Measurements from ENCODE around the gene VSNL1. TPM values are rescaled to one million over a fixed set of nuclear protein-coding genes. Genes with fewer than 3 reads are reported as not detected.
A peak's percentile ranks its signal among the peaks of the same experiment; 100 is the strongest.

VSNL1 gene
- total and polyA plus RNA-seq, 4 experiments from 2014 or later, result not detected

DNA sequence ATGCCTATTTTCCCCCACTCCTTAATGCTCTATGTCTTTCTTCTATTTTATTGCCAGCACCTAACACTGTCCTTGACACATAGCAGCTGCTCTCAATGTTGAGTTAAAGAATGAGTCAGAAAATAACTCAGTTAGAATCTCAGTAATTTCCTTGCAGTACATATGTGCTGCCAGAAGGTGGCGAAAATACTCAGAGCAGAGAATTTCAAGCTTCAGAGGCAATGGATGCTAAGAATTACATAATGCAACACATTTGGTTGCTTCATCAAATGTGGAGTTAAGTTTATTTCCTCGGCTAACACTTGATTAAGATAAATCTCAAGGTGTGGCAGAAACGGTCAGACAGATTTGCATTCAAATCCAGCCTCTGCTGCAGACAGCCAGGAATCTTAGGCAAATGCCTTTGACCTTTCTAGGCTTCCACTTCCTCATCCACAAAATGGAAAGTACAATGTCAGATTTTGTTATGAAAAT, 105.6 kb downstream of the VSNL1 start:
- Histone ChIP-seq H3K27ac (ENCODE audit: low read depth, low read length) (no peak overlapping the region), H3K36me3 (ENCODE audit: insufficient read depth, low read length) (no peaks in the 10 kb centered on the region), H3K4me1 (ENCODE audit: insufficient read depth, low read length) (no peaks in the 10 kb centered on the region), H3K27me3 (ENCODE audit: insufficient read depth, low read length) (no peaks in the 10 kb centered on the region), H3K9me3 (ENCODE audit: control insufficient read depth in 1 of 2, low read length in 2 of 2) (no peaks in the 10 kb centered on the region), H3K4me3 (ENCODE audit: low read length in 2 of 2) (no peak overlapping the region)
- peak in 4 of 5 donors; percentile 27 to 44 (median 32) for DNase-seq
- ChIA-PET CTCF (ENCODE audit: partially characterized antibody) (interaction anchor here (0.9 to 6.2 kb wide), 11 partner anchors 9 to 727 kb away, joined by 3 to 142 read pairs (median 8); no protein-coding TSS in a partner anchor), POLR2A (ENCODE audit: partially characterized antibody) (interaction anchor here (1.3 kb wide), 1 partner anchor 25 kb away, joined by 5 read pairs; no protein-coding TSS in a partner anchor)
- no peaks in the 10 kb centered on the region for H3K9me3 Mint-ChIP-seq
- no peaks in the 10 kb centered on the region for H3K27me3 Mint-ChIP-seq
- intact Hi-C loops (cut with micrococcal nuclease), result loop anchor here (1.0 kb wide), 1 partner anchor 25 kb away; no protein-coding TSS in a partner anchor
- no peak overlapping the region for H3K4me3 Mint-ChIP-seq
- H3K4me1 Mint-ChIP-seq, result no peaks in the 10 kb centered on the region
- H3K36me3 Mint-ChIP-seq, result no peaks in the 10 kb centered on the region
- H3K27ac Mint-ChIP-seq, result no peak overlapping the region

DNA sequence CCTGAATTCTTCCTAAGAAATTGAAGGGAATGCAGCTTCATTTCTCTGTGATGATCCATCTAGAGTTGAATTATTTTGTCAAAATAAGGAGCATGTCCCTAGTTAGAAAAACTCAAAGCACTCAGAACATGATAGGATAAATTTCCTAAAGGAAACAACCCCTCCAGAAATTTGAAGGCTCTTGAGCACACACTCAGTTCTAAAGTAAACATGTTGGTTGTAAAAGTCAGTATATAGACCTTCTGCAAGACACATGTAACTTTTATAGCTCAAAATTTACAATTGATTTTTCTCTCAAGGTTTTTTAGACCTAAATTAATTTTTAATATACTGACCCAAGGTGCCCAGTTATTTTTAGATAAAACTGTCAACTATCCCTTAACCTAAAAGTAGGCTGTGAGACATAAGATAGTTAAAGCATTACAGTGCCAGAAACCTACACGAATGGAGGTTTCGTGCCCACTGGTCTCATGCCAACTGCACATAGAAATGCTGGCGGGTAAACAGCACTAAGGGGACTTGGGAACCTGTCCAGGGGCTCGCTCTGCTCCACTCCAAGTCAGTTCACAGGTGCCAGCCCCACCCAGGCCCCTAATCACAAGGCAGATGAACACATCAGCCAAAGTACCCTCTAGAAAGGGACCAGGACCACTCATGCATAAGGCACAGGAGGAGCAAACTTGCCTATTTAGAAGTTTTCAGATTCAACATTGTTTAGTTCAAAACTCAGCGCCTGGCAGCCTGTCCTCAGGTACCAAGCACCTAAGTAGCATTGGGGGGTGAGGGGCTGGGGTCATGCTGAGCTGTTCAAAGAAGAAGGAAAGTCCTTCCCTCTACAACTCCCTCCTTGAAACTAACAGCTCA, 106.6 kb downstream of the VSNL1 start:
- Histone ChIP-seq H3K27ac (ENCODE audit: low read depth, low read length) (no peak overlapping the region), H3K9me3 (ENCODE audit: control insufficient read depth in 1 of 2, low read length in 2 of 2) (no peaks in the 10 kb centered on the region), H3K27me3 (ENCODE audit: insufficient read depth, low read length) (no peaks in the 10 kb centered on the region), H3K36me3 (ENCODE audit: insufficient read depth, low read length) (no peaks in the 10 kb centered on the region), H3K4me1 (ENCODE audit: insufficient read depth, low read length) (no peaks in the 10 kb centered on the region), H3K4me3 (ENCODE audit: low read length in 2 of 2) (no peak overlapping the region)
- CTCF ChIA-PET (ENCODE audit: partially characterized antibody), result interaction anchor here (1.0 to 6.2 kb wide), 9 partner anchors 8 to 726 kb away, joined by 3 to 142 read pairs (median 10); no protein-coding TSS in a partner anchor
- no peaks in the 10 kb centered on the region for H3K27me3 Mint-ChIP-seq
- no peak overlapping the region for H3K27ac Mint-ChIP-seq
- no peaks in the 10 kb centered on the region for H3K9me3 Mint-ChIP-seq
- intact Hi-C loops (cut with micrococcal nuclease), result loop anchor here (1.0 kb wide), 1 partner anchor 24 kb away; no protein-coding TSS in a partner anchor
- no peak overlapping the region for H3K4me3 Mint-ChIP-seq
- no peaks in the 10 kb centered on the region for H3K4me1 Mint-ChIP-seq
- POLR2A ChIA-PET (ENCODE audit: partially characterized antibody), result no interaction called here
- no peaks in the 10 kb centered on the region for H3K36me3 Mint-ChIP-seq
- DNase-seq, result no peak

DNA sequence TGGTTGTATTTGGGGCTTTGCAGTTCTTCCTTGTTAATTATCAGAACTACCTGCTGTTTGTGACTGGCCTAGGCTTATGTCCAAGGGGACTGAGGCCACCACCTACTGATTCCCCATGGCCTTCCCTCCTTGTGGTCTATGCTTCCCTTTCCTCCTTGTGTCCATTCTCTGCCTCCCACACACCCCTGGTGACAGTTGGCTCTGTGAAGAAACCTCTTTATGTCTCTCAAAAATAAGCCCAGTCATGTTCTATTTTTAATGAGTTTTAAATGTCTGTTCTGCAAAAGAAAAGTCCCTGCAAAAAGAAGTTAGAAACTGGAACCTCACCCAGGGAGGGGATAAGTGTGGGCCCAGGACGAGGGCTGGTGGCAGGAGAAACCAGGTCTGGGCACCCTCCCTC, 108.1 kb downstream of the VSNL1 start:
- POLR2A ChIA-PET (ENCODE audit: partially characterized antibody), result no interaction called here
- Mint-ChIP-seq H3K27ac (peak overlapping the region in 1 of 7 donors; percentile 59), H3K4me3 (no peak overlapping the region), H3K9me3 (no peaks in the 10 kb centered on the region), H3K27me3 (no peaks in the 10 kb centered on the region), H3K4me1 (no peaks in the 10 kb centered on the region), H3K36me3 (no peaks in the 10 kb centered on the region)
- Histone ChIP-seq H3K27ac (ENCODE audit: low read depth, low read length) (no peak overlapping the region), H3K27me3 (ENCODE audit: insufficient read depth, low read length) (no peaks in the 10 kb centered on the region), H3K36me3 (ENCODE audit: insufficient read depth, low read length) (no peaks in the 10 kb centered on the region), H3K4me1 (ENCODE audit: insufficient read depth, low read length) (no peaks in the 10 kb centered on the region), H3K9me3 (ENCODE audit: control insufficient read depth in 1 of 2, low read length in 2 of 2) (no peaks in the 10 kb centered on the region), H3K4me3 (ENCODE audit: low read length in 2 of 2) (no peak overlapping the region)
- no peak for DNase-seq
- intact Hi-C loops (cut with micrococcal nuclease), result no loop called here
- CTCF ChIA-PET (ENCODE audit: partially characterized antibody), result interaction anchor here (5.0 to 6.2 kb wide), 2 partner anchors 12 to 24 kb away, joined by 33 to 142 read pairs; no protein-coding TSS in a partner anchor

DNA sequence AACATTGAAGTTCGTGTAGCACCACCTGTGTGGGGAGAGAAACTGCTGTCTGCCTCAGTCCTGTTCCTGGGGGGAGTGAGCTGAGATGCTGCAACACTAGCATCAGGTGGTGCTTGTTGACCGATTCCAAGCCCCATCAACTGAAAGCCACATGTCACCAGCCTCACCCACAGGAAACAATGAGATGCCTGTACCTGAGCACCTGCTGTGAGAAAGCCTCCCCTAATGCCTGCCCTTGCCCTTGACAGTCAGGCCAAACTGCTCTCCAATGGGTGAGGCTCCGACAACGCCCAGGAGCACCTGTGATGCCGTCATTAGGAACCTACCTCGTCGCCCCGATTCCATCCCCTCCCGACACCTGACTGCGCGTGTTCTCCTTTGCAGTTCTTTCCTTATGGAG, 108.5 kb downstream of the VSNL1 start:
- H3K9me3 ChIP-seq (ENCODE audit: control insufficient read depth in 1 of 2, low read length in 2 of 2), result no peaks in the 10 kb centered on the region
- DNase-seq, result no peak
- H3K4me3 ChIP-seq (ENCODE audit: low read length in 2 of 2), result no peak overlapping the region
- H3K36me3 ChIP-seq (ENCODE audit: insufficient read depth, low read length), result no peaks in the 10 kb centered on the region
- POLR2A ChIA-PET (ENCODE audit: partially characterized antibody), result no interaction called here
- H3K27me3 ChIP-seq (ENCODE audit: insufficient read depth, low read length), result no peaks in the 10 kb centered on the region
- Mint-ChIP-seq H3K9me3 (no peaks in the 10 kb centered on the region), H3K4me3 (no peak overlapping the region), H3K36me3 (no peaks in the 10 kb centered on the region), H3K27ac (no peak overlapping the region), H3K27me3 (no peaks in the 10 kb centered on the region), H3K4me1 (no peaks in the 10 kb centered on the region)
- CTCF ChIA-PET (ENCODE audit: partially characterized antibody), result interaction anchor here (5.5 kb wide), 1 partner anchor 21 kb away, joined by 32 read pairs; no protein-coding TSS in a partner anchor
- H3K27ac ChIP-seq (ENCODE audit: low read depth, low read length), result no peak overlapping the region
- H3K4me1 ChIP-seq (ENCODE audit: insufficient read depth, low read length), result no peaks in the 10 kb centered on the region
- intact Hi-C loops (cut with micrococcal nuclease), result no loop called here

DNA sequence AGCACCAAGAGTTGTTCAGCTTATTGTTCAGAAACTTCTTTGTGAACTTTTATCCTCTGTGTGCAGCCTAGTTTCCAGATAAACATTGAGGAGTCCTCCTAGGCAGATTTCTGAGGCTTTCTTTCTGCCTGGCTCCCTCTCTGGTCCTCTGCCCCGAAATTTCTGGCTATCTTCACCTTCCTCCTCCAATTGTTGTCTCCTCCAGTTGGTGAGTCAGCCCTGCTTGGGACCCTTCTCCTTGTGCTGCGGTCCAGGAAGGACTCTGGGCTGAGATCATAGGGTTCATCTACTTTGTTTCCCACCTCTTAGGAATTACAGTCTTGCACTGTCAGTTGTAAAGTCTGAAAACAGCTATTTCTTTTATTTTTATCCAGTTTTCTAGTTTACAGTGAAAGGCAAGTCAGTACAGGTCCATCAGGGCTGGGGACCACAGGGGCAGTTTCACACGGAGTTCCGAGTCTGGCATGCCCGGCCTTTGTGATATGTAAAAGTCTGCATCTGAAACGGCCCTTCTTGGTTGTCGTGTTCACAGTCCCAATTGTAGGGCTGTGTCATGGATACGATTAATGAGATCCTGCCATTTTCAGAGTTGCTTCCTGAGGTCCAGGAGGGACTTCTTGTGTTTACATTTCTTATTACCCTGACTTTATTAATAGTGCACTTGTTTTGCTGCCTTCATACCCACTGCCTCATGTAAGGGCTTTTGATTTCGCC, 112.3 kb downstream of the VSNL1 start:
- no peak for DNase-seq
- Histone ChIP-seq H3K27ac (ENCODE audit: low read depth, low read length) (no peak overlapping the region), H3K4me3 (ENCODE audit: low read length in 2 of 2) (no peak overlapping the region), H3K27me3 (ENCODE audit: insufficient read depth, low read length) (no peaks in the 10 kb centered on the region), H3K4me1 (ENCODE audit: insufficient read depth, low read length) (no peaks in the 10 kb centered on the region), H3K36me3 (ENCODE audit: insufficient read depth, low read length) (no peaks in the 10 kb centered on the region), H3K9me3 (ENCODE audit: control insufficient read depth in 1 of 2, low read length in 2 of 2) (no peaks in the 10 kb centered on the region)
- H3K4me3 Mint-ChIP-seq, result no peak overlapping the region
- POLR2A ChIA-PET (ENCODE audit: partially characterized antibody), result no interaction called here
- intact Hi-C loops (cut with micrococcal nuclease), result no loop called here
- H3K27ac Mint-ChIP-seq, result no peak overlapping the region
- no peaks in the 10 kb centered on the region for H3K4me1 Mint-ChIP-seq
- CTCF ChIA-PET (ENCODE audit: partially characterized antibody), result interaction anchor here (5.5 kb wide), 1 partner anchor 17 kb away, joined by 32 read pairs; no protein-coding TSS in a partner anchor
- H3K9me3 Mint-ChIP-seq, result no peaks in the 10 kb centered on the region
- H3K27me3 Mint-ChIP-seq, result no peaks in the 10 kb centered on the region
- H3K36me3 Mint-ChIP-seq, result no peaks in the 10 kb centered on the region

DNA sequence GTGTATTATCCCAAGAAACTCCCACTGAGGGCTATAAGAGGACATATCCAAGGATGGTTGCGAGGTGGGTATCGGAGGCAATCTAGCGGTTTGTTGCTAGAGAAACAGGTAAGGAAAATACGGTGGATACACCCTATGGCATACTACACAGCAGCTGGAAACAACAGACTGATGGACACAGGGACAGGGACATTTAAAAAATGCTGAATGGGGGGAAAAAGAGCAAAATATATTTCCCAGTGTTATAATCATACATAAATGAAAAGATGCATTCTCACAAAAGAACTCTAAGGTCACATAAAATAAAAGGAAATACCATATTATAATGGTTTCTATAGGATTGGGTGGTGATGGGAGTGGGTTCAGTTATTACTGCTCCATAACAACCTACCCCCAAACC, 117.3 kb downstream of the VSNL1 start:
- Histone ChIP-seq H3K9me3 (ENCODE audit: control insufficient read depth in 1 of 2, low read length in 2 of 2) (no peaks in the 10 kb centered on the region), H3K36me3 (ENCODE audit: insufficient read depth, low read length) (no peaks in the 10 kb centered on the region), H3K4me3 (ENCODE audit: low read length in 2 of 2) (no peak overlapping the region), H3K27me3 (ENCODE audit: insufficient read depth, low read length) (no peaks in the 10 kb centered on the region), H3K27ac (ENCODE audit: low read depth, low read length) (no peak overlapping the region), H3K4me1 (ENCODE audit: insufficient read depth, low read length) (no peaks in the 10 kb centered on the region)
- Mint-ChIP-seq H3K4me3 (no peak overlapping the region), H3K27ac (no peak overlapping the region), H3K4me1 (peaks cover 0 to 3% (median 0%) of the 10 kb centered on the region in 4 donors), H3K27me3 (no peaks in the 10 kb centered on the region), H3K36me3 (peaks cover 7 to 10% of the 10 kb centered on the region in 2 donors), H3K9me3 (no peaks in the 10 kb centered on the region)
- intact Hi-C loops (cut with micrococcal nuclease), result no loop called here
- no peak for DNase-seq
- ChIA-PET CTCF (ENCODE audit: partially characterized antibody) (interaction anchor here (6.1 to 7.3 kb wide), 2 partner anchors 12 to 13 kb away, joined by 33 to 59 read pairs; no protein-coding TSS in a partner anchor), POLR2A (ENCODE audit: partially characterized antibody) (no interaction called here)
